22Rv1 (cell line): ENCODE results near the gene ANKRD13A.

Experiments
- CTCF ChIP-seq: fragments of 450-650 bp; IDR thresholded peaks from 2 replicates; pipeline ENCODE4 v1.5.1; 2017; ENCODE audit warnings: mild to moderate bottlenecking
- ZFX ChIP-seq: fragments of 450-650 bp; IDR thresholded peaks from 2 replicates; pipeline ENCODE4 v1.6.1; 2017; ENCODE audit warnings: antibody characterized with exemption, borderline replicate concordance

- TF ChIP-seq CTCF (no peak), ZFX (no peak)
Observed at GRCh38 chr12:109967383-109968031, 31.7 kb upstream of the ANKRD13A start.
